DLD1 (cell line): ENCODE results near the gene PADI4.

ENCODE experiments used
- in situ Hi-C: cut with HindIII; loops from 2 replicates; pipeline ENCODE4 v1.10.0; 2017; ENCODE audit warnings: low sequenced_read_pairs

Gene PADI4

GRCh38 chr1:17347769-17348592 is 40.0 kb downstream of the PADI4 start:
- in situ Hi-C loops: no loop called here

GRCh38 chr1:17348593-17349234 is 40.7 kb downstream of the PADI4 start:
- in situ Hi-C loops: no loop called here

GRCh38 chr1:17350083-17350482 is 42.1 kb downstream of the PADI4 start:
- in situ Hi-C loops: no loop called here

- in situ Hi-C loops: no loop called here
Observed at GRCh38 chr1:17350928-17351446, 43.0 kb downstream of the PADI4 start.

GRCh38 chr1:17351598-17352324 is 43.8 kb downstream of the PADI4 start:
- in situ Hi-C loops: no loop called here

GRCh38 chr1:17352419-17352909 is 44.5 kb downstream of the PADI4 start:
- in situ Hi-C loops: no loop called here

- in situ Hi-C loops: no loop called here
Observed at GRCh38 chr1:17355898-17356297, 47.9 kb downstream of the PADI4 start.

- in situ Hi-C loops: no loop called here
Observed at GRCh38 chr1:17356387-17357026, 48.5 kb downstream of the PADI4 start.

GRCh38 chr1:17358557-17358956 is 50.6 kb downstream of the PADI4 start:
- in situ Hi-C loops: no loop called here

GRCh38 chr1:17359031-17359430 is 51.0 kb downstream of the PADI4 start:
- in situ Hi-C loops: no loop called here

GRCh38 chr1:17359808-17360207 is 51.8 kb downstream of the PADI4 start:
- in situ Hi-C loops: no loop called here

- in situ Hi-C loops: no loop called here
Observed at GRCh38 chr1:17360272-17360956, 52.4 kb downstream of the PADI4 start.

- in situ Hi-C loops: no loop called here
Observed at GRCh38 chr1:17361687-17362086, 53.7 kb downstream of the PADI4 start.

- in situ Hi-C loops: no loop called here
Observed at GRCh38 chr1:17363351-17363750, 55.4 kb downstream of the PADI4 start.

GRCh38 chr1:17363771-17364170 is 55.8 kb downstream of the PADI4 start:
- in situ Hi-C loops: no loop called here

- in situ Hi-C loops: no loop called here
Observed at GRCh38 chr1:17365293-17365692, 57.3 kb downstream of the PADI4 start.

- in situ Hi-C loops: no loop called here
Observed at GRCh38 chr1:17369466-17369865, 61.5 kb downstream of the PADI4 start.

GRCh38 chr1:17370618-17371017 is 62.6 kb downstream of the PADI4 start:
- in situ Hi-C loops: no loop called here

GRCh38 chr1:17371896-17372295 is 63.9 kb downstream of the PADI4 start, which contains the start of gene PADI6:
PADI6 (plus strand) TSS chr1:17372196; CDS start chr1:17372246, 50 bp downstream.
- in situ Hi-C loops: no loop called here

- in situ Hi-C loops: no loop called here
Observed at GRCh38 chr1:17372955-17373354, 65.0 kb downstream of the PADI4 start.
